Stimulated activated CD8-positive, alpha-beta memory T cell treated with anti-CD3 and anti-CD28 coated beads, Interleukin-4, amount 100 ng/mL, for 24 hours (primary cell): Measurements from ENCODE around the gene FIGNL1.
A peak's percentile ranks its signal among the peaks of the same experiment; 100 is the strongest.

Experiments used
- DNase-seq: peaks from one replicate; pipeline ENCODE4 v3.0.0-alpha.2; 2020; ENCODE audit warnings: low read depth

Gene FIGNL1

DNA sequence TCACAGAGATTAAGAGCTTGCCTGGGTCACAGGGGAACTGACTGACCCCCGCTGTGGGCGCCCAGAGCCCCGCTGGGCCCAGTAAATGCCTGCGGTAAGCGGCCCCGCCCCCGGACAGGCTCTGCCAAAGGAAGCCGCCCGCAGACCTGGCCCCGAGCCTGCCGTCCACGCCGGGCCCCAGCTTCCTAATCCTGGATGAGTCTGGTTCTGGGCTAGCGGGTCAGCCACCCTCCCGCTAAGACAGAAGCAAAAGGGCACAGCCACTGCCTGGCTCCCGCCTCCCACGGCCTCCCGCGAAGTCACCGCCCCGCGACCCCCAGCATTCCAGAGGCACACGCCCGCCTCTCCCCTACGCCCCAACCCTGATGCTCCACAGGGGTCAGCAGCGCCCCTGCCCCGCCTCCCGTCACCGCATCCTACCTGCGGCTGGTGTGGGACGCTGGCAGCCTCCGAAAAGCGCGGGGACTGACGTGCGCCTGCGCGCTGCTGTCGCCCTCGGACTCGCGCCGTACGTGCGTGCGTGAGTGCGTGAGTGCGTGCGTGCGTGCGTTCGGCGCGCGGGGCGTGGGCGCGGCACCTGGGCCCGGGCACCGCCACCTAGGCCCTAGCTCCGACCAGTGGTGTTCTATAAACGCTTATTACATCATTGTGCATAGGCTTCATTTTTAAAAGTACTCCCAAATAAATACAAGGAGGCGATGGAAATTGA lies at the start of gene FIGNL1:
TSS of gene FIGNL1 (minus strand) at position 470 of the 709 bp plus-strand sequence. CDS start 3,063 bp downstream, outside the sequence.
- DNase-seq, result peak; percentile 76

DNA sequence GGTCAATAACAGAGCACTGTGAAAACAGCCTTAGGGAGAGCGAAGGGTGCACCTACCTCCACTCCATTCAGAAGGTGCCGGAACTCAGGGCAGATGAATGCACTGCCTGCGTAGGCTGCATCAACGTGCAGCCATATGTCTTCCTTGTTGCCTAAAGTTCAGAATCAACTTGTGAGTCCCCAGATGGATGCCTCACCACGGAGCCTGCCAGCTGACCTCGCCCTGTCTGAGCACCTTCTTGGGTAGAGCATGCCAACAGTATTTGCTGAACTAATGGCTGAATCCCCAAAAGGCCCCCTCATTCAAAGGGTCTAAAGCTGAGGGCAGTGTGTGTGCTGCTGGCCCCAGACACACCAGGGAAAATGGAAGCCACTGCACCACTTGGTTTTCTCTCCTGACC lies 48.9 kb upstream of the FIGNL1 start:
- no peak for DNase-seq

DNA sequence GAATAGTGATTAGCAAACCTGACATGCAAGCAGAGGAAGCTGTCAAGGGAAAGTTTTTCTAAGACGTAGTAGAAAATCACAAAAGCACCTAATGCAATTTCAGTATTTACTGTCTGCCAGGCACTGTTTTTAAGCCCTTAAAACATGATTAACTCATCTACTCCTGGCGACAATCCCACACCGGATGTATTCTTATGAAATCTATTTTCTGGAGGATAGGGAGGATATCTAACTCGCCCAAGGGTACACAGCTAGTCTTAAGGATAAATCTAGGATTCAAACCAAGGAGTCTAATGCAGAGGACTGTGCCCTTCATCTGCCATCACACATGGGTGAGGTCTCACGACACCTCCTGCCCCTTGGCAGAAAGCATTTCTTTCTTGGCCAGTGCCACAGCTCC lies 47.8 kb upstream of the FIGNL1 start:
- no peak for DNase-seq

DNA sequence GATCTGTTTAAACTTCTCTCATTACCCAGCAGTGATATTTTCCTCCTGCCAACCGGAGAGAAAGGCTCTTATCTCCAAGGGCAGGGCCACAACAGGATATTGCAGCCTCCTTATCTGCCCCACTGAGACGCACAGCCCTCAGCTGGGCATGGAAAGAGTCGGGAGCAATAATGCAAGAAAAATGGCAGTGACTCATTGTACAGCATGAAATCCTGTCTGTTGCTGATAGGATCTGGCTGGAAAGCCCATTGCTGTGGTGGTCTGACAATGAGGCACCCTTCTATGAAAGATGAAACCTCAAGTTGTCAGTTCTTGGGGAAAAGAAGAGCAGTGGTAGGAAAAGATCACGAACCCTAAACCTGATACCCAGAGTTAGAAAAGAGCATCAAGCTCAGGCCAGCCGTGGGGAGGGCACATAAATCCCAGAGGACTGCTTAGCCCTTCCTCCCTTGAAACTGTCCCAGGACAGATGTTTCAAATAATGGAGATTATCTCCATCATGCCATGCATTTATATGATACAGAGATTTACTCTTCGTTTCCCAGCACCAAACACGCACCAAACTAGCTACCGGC lies 47.0 kb upstream of the FIGNL1 start:
- no peak for DNase-seq

DNA sequence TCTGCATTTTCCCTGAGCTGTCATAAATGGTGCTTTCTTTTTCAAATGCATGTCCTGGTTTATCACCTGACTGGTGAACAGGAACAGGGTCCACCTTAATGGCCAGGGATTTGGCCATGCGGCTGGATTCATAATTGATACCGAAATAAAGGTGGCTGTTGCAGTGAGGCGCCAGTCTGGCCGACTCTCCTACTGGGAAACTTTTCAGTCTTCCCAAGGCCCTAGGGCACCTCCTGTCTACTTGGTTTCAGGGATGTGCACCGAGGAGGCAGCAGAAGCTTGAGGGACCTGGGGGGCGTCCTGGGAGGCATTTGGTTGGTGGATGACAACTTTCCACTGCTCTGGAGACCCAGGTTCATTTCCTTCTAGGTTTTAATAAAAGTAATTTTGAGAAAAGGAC lies 46.4 kb upstream of the FIGNL1 start:
- DNase-seq, result no peak

DNA sequence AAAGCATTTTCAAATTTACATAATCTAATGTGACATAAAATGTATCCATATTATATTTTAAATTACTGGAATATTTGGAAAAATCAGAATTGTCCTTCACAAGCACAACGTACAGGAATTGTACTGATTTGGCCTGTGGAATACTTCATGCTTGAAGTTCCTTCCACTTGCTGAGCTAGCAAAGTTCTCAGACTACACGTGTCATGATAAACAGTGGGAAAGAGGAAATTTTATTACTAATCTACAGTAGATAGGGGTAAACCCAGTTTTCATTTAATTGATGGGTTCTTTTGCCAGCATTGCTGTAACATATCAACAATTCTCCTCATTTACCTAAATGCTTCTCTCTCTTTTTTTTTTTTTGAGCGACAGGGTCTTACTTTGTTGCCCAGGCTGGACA lies 45.6 kb upstream of the FIGNL1 start:
- no peak for DNase-seq

GRCh38 chr7:50492770-50493519 lies 42.8 kb upstream of the FIGNL1 start:
- no peak for DNase-seq

- no peak for DNase-seq
Observed at GRCh38 chr7:50491943-50492342, 41.8 kb upstream of the FIGNL1 start.

- DNase-seq, result no peak
Observed at GRCh38 chr7:50491209-50491608, 41.1 kb upstream of the FIGNL1 start.

- no peak for DNase-seq
Observed at GRCh38 chr7:50488379-50488778, 38.2 kb upstream of the FIGNL1 start.

DNA sequence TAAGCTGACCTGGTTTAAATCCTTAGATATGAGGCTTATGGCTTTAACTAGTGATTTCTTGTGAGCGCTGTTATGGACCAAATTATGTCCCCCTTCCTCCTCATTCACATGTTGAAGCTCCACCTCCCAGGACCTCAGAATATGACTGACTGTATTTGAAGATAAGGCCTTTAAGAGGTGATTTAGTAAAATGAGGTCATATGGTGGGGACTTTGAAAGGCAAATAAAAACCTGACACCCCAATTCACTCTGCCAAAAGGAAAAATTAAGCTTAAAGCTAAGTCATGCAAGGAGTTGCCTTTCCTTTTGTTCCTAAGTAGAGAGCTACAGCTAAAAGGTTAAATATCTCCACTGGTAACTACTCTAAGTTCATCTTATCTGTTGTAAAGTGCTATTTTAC lies 36.4 kb upstream of the FIGNL1 start:
- DNase-seq, result no peak

DNA sequence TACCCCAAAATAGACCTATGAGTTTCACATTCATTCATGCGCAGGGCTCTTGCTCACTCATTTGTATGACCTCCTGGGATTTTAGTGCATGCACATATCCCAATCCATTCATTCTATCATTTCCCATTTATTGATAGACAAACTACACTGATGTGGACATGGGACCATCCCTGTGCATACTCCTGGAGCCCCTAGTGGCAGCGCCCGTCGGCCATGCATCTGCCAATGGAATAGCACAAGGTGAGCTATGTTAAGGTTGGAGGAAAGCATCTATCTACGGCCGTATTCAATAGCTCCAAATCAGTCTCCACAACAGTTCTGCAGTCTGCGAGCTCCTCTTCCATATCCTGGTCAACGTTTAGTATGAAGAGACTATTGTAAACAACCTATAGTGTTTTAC lies 31.7 kb upstream of the FIGNL1 start:
- DNase-seq, result no peak

- DNase-seq, result no peak
Observed at GRCh38 chr7:50480797-50481196, 30.6 kb upstream of the FIGNL1 start.

DNA sequence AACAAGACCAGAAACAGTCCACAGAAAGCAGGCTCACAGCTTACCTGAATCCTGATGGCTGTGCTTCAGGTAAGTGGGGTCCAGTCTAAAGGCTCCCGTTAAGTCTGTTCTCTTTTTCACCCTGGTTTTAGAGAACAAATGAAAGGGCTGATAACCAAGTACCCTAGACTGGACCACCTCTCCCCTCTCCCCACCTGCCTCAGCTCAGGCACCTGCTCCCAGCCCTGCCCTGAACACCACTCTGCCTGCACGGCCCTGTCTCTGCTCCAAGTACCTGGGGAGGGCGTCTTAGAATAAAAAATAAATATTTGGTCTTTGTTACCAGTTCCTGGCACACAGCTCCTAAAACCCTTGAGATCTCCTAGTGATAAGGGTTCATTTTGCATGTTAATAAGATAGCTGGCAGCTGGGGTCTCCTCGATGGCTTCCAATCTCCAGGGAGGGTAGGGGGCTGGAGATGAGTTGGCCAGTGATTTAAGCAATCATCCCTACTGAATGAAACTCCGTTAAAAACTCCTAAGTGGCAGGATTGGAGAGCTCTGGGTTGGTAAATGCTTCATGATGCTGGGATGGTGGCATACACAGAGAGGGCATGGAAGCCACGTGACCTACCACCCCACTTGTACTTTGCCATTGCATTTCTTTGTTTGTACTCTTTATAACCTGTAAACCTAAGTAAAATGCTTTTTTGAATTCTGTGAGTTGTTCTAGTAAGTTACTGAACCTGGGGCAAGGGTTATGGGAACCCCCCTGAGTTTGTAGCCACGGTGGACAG lies 29.8 kb upstream of the FIGNL1 start:
- no peak for DNase-seq

- DNase-seq, result no peak
Observed at GRCh38 chr7:50477640-50478039, 27.5 kb upstream of the FIGNL1 start.

- DNase-seq, result no peak
Observed at GRCh38 chr7:50476953-50477625, 26.9 kb upstream of the FIGNL1 start.

DNA sequence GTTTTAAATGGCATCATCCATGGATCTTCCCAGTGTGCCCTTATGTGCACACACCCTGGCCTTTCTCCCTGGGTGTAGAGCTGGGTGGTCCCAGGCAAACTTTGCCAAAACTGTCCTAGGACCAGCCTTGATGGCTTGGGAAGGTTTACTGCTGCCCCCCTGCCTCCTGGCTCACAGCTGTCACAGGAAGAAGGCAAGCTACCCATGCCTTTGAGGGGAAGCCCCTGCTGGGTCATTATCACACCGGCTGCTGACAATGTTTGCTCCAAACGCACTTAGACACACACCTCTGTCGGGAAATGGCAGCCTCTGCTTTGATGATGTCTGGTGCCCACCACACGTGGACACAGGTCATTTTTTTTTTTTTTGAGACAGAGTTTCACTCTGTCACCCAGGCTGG lies 25.2 kb upstream of the FIGNL1 start:
- no peak for DNase-seq

GRCh38 chr7:50474382-50475160 lies 24.4 kb upstream of the FIGNL1 start:
- DNase-seq, result no peak

DNA sequence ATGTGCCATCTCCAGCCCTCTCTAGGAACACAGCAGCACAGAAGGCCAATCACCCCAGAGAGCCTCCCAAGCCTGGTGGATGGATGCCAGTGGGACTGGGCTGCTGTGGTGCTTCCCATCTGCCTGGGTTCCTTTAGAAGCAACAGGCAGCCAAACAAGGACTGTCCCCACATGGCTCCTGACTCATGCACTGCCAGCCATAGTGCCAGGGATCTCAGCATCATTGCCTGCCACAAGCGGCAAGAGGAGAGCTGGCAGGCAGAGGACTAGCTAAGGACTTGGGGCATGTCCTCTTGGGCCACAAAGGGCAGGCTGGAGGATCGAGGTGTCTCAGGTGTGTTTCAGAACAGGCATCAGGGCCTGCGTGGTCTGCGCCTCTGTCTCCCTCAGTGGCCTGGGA lies 23.4 kb upstream of the FIGNL1 start:
- DNase-seq, result no peak

DNA sequence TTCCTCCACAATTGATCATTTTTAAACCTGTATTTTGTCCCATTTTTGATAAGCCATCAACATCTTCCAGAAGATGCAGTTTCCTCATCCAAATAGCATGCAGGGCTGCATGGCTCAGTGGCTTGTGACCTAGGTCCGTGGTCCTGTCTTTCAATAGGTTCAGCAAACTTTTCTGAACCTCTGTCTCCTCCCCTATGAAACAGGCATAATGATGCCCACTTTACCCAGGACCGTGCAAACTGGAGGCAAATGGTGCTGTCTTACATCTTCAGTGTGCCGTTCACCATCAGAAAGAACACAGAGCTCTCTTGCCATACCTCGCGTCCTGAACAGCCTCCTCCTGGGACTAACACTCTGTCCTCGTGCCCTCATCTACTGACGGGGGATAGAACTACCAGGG lies 22.3 kb upstream of the FIGNL1 start:
- DNase-seq, result no peak

GRCh38 chr7:50471970-50472369 lies 21.8 kb upstream of the FIGNL1 start:
- no peak for DNase-seq
